HL-60 (cell line): Measurements from ENCODE around the gene PIR.

Experiments
- DNase-seq, 2 experiments: peaks; one replicate each; pipeline ENCODE4 v3.0.0-alpha.2; 2010 to 2020; ENCODE audit warnings: low read depth in 1 of 2, low spot score in 1 of 2
- H3K27ac ChIP-seq: fragments of 250-450 bp; sonication (Bioruptor Pico); replicated peaks from 2 replicates; pipeline ENCODE4 v1.5.1; 2020; ENCODE audit warnings: mild to moderate bottlenecking, moderate library complexity
- H3K27me3 ChIP-seq: fragments of 250-450 bp; sonication (Bioruptor Pico); 2 replicates; pipeline ENCODE4 v1.5.1; 2021; ENCODE audit warnings: mild to moderate bottlenecking, moderate library complexity; ENCODE audit not compliant: insufficient read depth, poor library complexity, severe bottlenecking
- H3K4me3 ChIP-seq: replicated peaks from 2 replicates; pipeline ENCODE4 v1.5.1; 2011; ENCODE audit warnings: mild to moderate bottlenecking, control low read depth, low read length; ENCODE audit not compliant: insufficient read depth
- GABPA ChIP-seq: IDR thresholded peaks from 2 replicates; pipeline ENCODE4 v1.6.1; 2012; ENCODE audit warnings: low read depth
- POLR2AphosphoS5 ChIP-seq: IDR thresholded peaks from 2 replicates; pipeline ENCODE4 v1.6.1; 2012; ENCODE audit warnings: low read depth
- SPI1 ChIP-seq: IDR thresholded peaks from 2 replicates; pipeline ENCODE4 v1.6.1; 2012; ENCODE audit warnings: low read depth, mild to moderate bottlenecking, borderline replicate concordance
- TF ChIP-seq, protein P1 (sequence below): IDR thresholded peaks from 2 replicates; pipeline ENCODE4 v1.6.1; 2012; ENCODE audit warnings: low read depth; ENCODE audit not compliant: insufficient replicate concordance
- TF ChIP-seq, protein P2 (sequence below): IDR thresholded peaks from one replicate; pipeline ENCODE4 v1.5.1; 2011; ENCODE audit warnings: low read length, control low read depth, inconsistent platforms; ENCODE audit not compliant: insufficient read depth

Gene PIR

DNA sequence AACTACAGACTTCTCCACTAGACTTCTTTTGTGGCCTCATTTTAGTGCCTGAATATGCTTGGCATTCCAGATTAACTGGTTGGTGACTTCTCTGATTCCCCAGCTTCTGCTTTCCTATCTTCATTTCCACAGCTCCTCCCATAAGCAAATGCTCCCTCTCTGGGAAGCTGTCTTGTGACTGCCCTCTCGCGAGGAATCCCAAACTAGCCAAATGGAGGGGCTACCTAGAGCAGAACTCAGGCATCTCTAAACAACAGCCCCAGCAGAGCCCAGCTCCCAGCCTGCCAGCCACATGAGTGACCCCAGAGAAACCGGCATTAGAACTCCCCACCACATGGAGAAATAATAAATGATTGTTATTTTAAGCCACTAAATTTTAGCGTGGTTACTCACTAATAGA lies 101.3 kb downstream of the PIR start:
- no peak for DNase-seq
- Histone ChIP-seq H3K4me3 (no peak overlapping the region), H3K27ac (no peak overlapping the region), H3K27me3 (no peaks in the 10 kb centered on the region)
- TF ChIP-seq POLR2AphosphoS5 (no peak), GABPA (no peak), SPI1 (no peak)
- TF ChIP-seq, protein P1, sequence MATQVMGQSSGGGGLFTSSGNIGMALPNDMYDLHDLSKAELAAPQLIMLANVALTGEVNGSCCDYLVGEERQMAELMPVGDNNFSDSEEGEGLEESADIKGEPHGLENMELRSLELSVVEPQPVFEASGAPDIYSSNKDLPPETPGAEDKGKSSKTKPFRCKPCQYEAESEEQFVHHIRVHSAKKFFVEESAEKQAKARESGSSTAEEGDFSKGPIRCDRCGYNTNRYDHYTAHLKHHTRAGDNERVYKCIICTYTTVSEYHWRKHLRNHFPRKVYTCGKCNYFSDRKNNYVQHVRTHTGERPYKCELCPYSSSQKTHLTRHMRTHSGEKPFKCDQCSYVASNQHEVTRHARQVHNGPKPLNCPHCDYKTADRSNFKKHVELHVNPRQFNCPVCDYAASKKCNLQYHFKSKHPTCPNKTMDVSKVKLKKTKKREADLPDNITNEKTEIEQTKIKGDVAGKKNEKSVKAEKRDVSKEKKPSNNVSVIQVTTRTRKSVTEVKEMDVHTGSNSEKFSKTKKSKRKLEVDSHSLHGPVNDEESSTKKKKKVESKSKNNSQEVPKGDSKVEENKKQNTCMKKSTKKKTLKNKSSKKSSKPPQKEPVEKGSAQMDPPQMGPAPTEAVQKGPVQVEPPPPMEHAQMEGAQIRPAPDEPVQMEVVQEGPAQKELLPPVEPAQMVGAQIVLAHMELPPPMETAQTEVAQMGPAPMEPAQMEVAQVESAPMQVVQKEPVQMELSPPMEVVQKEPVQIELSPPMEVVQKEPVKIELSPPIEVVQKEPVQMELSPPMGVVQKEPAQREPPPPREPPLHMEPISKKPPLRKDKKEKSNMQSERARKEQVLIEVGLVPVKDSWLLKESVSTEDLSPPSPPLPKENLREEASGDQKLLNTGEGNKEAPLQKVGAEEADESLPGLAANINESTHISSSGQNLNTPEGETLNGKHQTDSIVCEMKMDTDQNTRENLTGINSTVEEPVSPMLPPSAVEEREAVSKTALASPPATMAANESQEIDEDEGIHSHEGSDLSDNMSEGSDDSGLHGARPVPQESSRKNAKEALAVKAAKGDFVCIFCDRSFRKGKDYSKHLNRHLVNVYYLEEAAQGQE = no peak
- TF ChIP-seq, protein P2, sequence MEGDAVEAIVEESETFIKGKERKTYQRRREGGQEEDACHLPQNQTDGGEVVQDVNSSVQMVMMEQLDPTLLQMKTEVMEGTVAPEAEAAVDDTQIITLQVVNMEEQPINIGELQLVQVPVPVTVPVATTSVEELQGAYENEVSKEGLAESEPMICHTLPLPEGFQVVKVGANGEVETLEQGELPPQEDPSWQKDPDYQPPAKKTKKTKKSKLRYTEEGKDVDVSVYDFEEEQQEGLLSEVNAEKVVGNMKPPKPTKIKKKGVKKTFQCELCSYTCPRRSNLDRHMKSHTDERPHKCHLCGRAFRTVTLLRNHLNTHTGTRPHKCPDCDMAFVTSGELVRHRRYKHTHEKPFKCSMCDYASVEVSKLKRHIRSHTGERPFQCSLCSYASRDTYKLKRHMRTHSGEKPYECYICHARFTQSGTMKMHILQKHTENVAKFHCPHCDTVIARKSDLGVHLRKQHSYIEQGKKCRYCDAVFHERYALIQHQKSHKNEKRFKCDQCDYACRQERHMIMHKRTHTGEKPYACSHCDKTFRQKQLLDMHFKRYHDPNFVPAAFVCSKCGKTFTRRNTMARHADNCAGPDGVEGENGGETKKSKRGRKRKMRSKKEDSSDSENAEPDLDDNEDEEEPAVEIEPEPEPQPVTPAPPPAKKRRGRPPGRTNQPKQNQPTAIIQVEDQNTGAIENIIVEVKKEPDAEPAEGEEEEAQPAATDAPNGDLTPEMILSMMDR = no peak

DNA sequence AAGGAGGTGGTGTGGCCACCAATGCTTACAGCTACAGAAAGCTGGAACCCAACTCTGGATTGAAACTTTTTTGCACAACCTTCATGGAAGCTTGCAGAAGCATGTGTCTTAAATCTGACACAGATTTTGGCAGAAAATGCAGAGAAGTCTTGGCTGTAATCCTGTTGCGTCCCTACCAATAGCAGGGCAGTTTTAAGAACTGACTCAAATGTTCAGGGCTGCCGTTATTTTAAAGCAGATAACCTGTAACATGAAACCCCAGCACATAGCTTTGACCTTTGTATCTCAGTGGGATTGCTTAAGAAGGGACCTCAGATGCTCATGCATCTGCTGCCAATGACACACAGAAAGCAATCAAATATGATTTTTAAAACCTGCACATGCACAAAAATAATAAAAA lies 108.8 kb downstream of the PIR start, which contains the start of gene VEGFD:
VEGFD (minus strand) TSS at position 110 of the 400 bp plus-strand sequence. CDS start 467 bp downstream, outside the sequence.
- H3K27me3 ChIP-seq = peaks cover 10% of the 10 kb centered on the region
- no peak within 1 kb of the TSS for H3K27ac ChIP-seq
- DNase-seq = no peak
- TF ChIP-seq, protein P2 = no peak
- TF ChIP-seq, protein P1 = no peak
- TF ChIP-seq SPI1 (no peak), GABPA (no peak), POLR2AphosphoS5 (no peak)
- H3K4me3 ChIP-seq = no peak within 1 kb of the TSS

DNA sequence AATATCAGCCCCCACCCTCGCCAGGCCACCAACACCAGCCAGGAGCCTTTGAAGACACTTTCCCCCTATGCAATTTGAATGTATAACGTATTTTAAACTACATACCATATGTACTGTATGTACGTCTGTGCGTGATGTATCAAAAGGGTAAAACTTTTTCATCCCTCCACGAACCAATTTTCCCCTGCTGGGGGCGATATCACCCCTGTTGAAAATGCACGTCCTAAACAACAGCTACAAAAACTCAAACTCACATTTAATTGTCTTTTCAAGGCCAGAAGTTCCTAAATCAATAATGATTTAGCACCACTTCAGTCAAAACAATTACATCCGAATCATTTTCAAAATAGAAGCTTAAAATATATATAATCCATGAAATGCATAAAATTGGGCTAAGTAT lies 110.3 kb downstream of the PIR start:
- H3K27ac ChIP-seq = no peak overlapping the region
- DNase-seq = no peak
- TF ChIP-seq GABPA (no peak), SPI1 (no peak), POLR2AphosphoS5 (no peak)
- TF ChIP-seq, protein P1 = no peak
- TF ChIP-seq, protein P2 = no peak
- H3K4me3 ChIP-seq = no peak overlapping the region
- H3K27me3 ChIP-seq = peaks cover 10% of the 10 kb centered on the region
